Activated CD4-positive, alpha-beta T cell treated with anti-CD3 and anti-CD28 coated beads for 4 hours (primary cell): ENCODE measurements around the gene C3orf22.
A peak's percentile ranks its signal among the peaks of the same experiment; 100 is the strongest.

Experiments
- DNase-seq, 2 donors: peaks; one replicate each; pipeline ENCODE4 v3.0.0-alpha.2; 2020

Gene C3orf22

GRCh38 chr3:126526668-126527005 is 32.1 kb downstream of the C3orf22 start:
- DNase-seq = no peak

GRCh38 chr3:126525853-126526667 is 32.7 kb downstream of the C3orf22 start:
- DNase-seq = no peak

DNA sequence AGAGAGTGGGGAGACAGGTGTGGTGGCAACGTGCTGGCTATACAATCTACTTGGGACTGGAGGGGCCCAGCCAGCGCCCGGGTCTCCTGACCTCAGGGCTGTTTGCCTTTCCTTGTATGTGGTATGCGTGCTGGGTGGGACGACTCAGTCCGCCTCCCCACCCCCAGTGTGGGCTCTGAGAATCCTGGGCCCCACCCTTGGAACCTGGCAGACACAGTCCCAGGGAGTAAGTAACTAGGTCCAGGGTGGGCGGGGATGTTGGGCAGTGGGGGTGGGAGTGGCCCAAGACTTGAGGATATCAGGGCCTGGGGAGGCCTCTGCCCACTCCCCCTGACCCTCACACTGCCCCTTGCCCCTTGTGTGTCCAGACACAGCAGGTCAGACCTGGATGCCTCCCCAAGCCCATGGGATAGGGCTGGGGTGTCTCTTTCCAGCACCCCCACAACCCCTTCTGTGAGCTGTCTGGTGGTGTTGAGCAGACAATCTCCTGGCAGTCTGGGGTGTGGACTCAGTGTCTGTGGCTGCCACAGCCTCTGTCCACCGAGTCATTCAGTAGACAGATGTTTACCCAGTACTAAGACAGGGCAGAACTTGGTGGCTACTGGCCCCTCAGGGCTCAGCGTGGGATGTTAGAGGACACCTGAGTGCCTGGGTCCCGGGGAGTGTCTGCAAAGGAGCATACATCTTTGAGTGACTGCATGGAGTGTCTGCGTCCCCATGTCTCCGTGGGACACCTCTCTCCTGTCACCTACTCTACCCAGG is 33.5 kb downstream of the C3orf22 start:
- no peak for DNase-seq

DNA sequence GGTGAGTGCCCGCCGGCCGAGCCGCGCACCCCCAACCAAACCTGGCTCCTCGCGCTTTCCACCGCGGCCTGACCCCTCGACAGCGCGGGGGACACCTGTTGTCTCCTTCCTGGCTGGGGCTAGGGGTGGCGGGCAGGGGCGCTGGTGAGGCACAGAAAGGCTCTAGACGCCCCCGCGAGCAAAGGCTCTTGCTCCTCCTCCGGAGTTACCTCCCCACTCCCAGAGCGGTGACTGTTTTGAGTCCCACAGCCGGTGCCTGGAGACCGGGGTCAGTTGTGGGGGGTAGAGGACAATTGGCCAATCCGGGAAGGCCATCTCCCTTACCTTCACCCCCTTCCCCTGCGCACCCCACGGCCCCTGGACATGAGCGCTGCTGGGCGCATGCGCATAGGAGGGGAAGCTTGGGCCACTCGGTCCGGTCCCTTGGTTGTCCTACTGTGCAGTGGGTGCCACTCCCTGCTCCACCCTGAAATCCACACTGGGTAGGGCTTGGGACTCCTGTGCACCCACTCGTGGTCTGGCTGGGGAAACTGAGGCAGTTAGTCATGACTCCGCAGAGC is 34.2 kb downstream of the C3orf22 start:
- no peak for DNase-seq

- no peak for DNase-seq
These were observed 34.8 kb downstream of the C3orf22 start, which contains the start of gene CHST13 for GRCh38 chr3:126523745-126524428. CHST13 (plus strand) TSS chr3:126524155; CDS start chr3:126524333, 178 bp downstream.

DNA sequence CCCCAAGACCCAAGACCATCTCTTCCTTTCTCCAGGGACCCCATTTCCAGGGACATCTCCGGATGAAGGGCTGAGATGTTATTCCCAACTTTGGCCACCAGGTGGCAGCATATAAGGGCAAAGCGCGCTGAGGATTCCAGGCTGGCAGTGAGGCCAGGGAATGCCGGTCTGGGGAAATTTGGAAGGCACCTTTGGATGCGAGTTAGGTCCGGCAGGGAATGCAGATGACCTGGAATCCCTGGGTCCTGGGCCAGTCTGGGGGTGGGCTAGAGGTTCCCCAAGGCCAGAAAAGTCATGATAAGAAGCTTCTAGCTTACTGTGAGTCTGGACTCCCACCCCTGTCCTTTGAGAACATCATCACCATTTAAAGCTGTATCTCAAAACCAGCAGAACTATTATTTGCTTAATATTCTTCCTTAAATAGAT is 36.4 kb downstream of the C3orf22 start:
- DNase-seq = peak; percentile 20 to 43

DNA sequence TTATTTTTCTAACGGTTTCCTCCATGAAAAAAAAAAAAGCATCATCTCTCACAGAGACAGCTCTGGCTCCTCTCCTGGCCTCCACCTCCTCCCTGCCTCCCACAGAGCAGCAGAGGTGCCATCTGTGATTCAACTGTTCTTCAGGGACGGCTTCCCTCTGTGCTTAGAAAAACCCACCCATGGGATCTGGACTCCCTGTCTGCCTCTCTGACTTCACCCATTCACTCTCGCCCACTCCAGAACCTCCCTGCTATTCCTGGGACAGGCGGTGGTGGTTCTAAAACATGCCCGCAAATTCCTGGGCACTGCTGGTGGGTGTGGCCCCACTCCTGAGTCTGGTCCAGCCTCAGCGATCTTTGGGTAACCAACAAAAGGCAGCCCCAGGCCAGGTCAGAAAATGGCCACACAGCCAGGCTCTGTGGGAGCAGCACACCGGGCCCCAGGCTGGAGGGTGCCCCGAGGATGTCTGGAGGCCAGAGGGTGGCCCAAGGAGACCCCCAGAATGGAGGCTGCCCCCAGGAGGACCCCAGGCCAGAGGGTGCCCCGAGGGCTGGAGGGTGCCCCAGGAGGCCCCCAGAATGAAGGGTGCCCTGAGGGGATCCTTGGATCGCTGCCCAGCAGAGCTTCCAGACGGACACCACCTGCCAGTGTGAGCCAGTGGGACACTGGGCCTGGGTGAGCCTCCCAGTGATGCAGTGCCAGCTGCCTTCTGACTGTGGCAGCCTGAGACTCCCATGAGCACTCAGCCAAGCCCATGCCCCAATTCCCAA is 37.4 kb downstream of the C3orf22 start:
- no peak for DNase-seq

DNA sequence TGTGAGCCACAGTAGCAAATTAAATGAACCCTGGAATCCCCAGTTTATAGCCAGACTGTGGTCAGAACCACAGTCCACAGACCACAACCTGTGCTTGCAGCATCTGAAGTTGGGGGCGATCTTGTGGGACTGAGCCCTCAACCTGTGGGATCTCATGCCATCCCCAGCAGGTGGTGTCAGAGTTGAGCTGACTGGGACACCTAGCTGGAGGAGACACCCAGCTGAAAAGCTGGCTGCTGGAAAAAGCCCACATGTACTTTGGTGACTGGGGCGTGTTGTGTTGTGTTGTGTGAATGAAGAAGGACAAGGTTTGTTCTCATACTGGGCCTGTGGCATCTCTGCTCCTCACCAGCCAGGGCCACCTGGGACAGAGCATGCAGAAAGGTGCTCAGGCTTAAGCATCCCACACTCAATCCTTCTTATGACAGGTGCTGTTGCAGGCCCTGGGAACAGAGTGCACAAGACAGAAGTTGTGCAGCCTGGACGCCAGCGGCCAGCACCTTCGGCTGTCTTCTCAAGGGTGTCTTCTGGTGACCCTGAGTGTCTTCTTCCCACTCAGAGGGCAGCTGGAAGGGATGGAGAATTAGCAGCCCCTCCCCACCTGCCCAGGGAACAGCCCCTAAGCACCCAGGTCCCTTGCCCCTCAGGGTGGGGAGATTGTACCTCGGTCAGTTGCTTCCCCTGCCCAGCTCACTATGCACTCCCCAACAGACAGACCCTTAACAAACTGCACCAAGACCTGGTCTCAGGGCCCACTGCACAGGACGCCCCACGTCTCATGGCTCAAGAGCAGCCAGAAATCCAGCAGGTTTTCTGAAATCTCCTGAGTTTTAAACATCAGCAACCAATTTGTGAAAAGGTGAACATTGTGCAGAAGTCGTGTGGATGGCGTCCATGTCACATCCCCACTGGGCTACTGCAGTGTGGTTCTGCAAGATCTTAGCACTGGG is 39.0 kb downstream of the C3orf22 start:
- DNase-seq = no peak

- DNase-seq = no peak
These were observed 40.0 kb downstream of the C3orf22 start for GRCh38 chr3:126518779-126519177.

DNA sequence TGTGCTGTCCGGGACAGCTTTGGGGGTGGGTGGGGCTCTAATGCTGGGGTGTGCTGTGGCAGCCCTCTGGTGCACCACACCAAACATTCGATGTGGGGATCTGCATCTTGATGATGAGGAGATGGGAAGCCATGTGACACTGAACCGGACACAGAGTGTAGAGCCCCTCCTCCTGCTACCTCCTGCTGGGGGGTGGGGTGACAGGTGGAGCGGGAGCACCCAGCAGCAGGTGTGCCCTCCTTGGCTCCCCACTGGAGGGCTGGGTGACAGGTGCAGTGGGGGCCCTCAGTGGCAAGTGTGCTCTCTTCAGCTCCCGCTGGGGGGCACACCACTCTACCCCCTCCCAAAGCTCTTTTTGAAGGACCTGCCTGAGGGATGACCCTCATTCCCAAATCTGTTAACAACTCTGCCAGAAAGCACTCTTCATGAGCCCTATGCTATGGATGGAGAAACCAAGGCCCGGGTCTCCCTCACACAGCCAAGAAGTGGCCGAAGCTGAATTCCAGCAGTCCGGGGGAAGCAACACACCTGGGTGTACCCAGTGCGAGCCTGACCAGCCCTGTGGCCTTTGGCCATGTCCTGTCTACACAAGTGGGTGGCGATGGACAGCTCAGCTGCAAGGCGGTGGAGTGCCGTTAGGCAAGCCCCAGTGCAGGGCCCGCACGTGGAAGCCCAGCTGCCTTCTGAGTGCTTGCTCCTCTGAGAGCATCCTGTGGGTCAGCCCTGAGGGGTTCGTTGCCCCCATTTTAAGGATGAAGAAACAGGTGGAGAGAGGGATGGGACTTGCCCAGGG is 40.5 kb downstream of the C3orf22 start:
- DNase-seq = no peak

GRCh38 chr3:126517291-126517951 is 41.3 kb downstream of the C3orf22 start, which contains the start of gene UROC1:
UROC1 (minus strand) TSS chr3:126517773; CDS start chr3:126517719, 54 bp downstream.
- no peak for DNase-seq

- no peak for DNase-seq
These were observed 41.8 kb downstream of the C3orf22 start for GRCh38 chr3:126516936-126517290.

DNA sequence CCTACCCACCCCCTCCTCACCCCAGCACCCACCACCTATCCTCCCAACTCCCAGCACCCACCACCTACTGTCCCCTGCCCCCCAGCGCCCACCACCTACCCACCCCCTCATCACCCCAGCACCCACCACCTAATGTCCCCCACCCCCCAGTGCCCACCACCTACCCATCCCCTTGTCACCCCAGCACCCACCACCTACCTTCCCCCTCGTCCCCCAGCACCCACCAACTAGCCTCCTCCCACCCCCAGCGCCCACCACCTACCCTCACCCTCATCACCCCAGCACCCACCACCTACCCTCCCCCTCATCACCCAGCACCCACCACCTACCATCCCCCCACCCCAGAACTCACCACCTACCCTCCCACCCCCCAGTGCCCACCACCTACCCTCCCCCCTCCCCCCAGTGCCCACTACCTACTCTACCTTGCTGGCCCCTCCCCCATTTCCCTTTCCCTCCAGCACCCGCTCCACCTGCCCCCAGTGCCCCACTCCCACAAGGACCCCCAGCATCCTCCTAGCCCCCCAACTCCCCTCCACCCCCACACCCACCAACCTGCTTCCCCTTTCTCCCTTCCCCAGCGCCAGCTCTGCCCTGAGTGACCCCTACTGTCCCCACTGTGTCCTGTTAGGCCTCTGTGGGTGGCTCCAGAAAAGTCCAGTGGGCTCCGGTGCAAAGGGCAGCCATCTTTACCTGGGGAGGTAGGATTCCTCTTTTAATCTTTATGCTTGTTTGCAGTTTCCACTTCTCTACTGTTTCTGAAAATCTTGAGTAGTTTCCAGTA is 42.4 kb downstream of the C3orf22 start:
- no peak for DNase-seq

DNA sequence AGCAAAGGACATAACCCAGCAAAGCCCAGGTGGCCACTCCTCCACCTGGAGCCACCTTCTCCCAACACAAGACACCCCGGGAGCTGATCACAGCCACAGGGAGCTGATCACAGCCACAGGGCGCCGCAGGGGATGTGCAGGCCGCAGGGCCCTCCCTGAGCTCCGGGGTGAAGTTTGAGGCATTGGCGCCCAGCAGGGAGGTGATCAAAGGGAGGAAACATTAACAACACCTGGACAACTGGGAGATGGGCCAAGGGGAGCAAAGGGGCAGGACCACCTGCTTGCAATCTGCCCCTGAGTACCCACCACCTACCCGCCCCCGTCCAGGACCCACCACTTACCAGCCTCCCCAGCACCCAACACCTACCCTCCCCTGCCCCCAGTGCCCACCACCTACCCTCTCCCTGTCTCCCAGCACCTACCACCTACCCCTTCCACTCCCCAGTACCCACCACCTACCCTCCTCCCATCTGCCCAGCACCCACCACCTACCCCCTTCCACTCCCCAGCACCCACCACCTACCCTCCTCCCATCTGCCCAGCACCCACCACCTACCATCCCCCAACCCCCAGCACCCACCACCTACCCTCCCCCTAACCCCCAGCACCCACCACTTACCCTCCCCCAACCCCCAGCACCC is 43.5 kb downstream of the C3orf22 start:
- no peak for DNase-seq

GRCh38 chr3:126514161-126514560 is 44.6 kb downstream of the C3orf22 start:
- DNase-seq = no peak

DNA sequence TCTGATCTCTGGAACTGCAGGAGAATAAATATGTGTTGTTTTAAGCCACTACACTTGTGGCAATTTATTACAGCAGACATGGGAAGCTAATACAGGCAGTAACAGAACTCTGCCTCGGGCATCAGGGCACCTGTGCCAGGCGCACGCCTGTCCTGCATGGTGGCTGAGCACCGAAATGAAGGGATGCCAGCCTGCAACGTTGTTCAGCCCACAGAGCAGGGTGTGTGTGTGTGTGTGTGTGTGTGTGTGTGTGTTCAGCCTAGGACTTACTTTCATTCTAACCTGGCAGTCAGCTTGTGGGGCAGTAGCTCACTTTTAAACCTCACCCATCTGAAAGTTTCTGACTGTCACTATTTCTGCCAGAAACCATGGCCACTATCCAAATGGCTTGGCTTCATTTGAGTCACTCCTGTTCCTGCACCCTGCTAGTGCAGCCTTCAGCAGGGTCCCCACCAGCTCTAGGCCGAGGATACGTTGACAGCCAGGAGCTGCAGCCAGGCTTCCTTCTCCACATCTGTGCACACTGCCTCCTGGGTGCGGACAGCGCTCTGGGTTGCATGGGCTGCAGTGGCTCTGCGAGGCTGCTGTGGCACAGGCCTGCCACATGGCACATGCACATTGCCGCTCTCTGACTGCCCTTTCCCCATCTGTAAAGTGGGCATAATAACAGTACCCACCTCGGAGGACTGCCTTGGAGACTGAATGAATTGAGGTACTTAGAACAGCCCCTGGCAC is 45.6 kb downstream of the C3orf22 start:
- no peak for DNase-seq

- DNase-seq = no peak
These were observed 46.7 kb downstream of the C3orf22 start for GRCh38 chr3:126512026-126512425.

DNA sequence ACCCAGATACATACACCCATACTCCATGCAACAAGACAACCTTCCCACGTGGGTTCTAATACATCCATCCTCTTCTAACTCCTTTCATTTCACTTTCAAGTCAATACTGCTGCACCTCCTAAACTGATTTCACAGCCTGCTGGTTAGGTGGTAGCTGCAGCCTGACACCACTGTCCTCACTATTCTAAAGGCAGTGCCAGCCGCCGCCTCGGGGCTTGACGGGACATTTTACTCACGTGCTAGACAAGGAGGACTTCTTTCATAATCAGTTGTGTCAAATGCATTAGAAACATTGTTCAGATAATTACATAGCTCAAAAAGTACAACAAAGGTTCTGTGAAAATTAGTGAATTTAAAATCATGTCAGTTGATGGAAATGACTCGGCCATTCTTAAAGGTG is 47.4 kb downstream of the C3orf22 start:
- no peak for DNase-seq
